NCI-H1092 treated with DMSO at 0.1 percent for 48 hours (cell line): ENCODE results near the gene ZNF69.
A peak's percentile ranks its signal among the peaks of the same experiment; 100 is the strongest.
"Not testable (repeated sequence)": the region's sequence is repeated elsewhere in the genome, so short reads cannot be mapped to it uniquely, and the experiment has no call there.

Experiments
- DNase-seq: peaks from one replicate; lab custom pipeline; 2025; lab: John Stamatoyannopoulos, UW

Gene ZNF69

DNA sequence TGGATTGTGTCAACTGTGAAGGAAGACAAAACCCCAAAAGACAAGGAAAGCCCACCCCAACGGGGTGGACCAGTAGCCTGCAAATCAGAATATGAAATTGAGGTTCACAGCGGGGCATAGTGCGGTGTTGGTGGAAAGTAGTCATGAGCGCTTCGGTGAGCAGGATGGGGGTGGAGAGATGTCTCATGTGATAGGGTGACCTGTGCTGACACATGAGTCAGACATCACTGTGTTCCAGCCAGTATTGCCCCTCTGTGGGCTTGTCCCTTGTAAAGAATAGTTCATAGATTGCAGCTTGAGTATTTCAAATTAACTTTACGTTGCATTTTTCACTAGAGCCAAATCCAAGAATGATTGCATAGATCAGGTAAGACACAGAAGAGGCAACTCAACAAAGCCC, 7.3 kb downstream of the ZNF69 start:
- no peak for DNase-seq

DNA sequence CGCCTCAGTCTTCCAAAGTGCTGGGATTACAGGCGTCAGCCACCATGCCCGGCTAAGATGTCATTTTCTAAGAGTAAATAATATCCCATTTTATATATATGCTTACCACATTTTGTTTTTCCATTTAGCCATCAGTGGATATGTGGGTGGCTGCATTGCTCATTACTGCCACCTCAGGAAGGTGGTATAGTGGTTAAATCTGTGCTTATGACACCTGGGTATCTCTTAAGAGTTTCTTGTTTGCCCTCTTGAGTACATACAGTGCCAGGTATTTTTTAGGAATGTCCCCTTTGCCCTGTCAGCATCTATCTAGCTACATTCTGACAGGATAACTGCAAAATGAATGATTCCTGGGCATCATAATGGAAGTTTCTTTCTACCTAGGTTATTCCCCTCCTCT, 14.6 kb downstream of the ZNF69 start:
- no peak for DNase-seq

GRCh38 chr19:11905928-11906327, 18.3 kb downstream of the ZNF69 start:
- DNase-seq: no peak

- not testable (repeated sequence) for DNase-seq
These were observed 24.4 kb downstream of the ZNF69 start for GRCh38 chr19:11911937-11912336.

DNA sequence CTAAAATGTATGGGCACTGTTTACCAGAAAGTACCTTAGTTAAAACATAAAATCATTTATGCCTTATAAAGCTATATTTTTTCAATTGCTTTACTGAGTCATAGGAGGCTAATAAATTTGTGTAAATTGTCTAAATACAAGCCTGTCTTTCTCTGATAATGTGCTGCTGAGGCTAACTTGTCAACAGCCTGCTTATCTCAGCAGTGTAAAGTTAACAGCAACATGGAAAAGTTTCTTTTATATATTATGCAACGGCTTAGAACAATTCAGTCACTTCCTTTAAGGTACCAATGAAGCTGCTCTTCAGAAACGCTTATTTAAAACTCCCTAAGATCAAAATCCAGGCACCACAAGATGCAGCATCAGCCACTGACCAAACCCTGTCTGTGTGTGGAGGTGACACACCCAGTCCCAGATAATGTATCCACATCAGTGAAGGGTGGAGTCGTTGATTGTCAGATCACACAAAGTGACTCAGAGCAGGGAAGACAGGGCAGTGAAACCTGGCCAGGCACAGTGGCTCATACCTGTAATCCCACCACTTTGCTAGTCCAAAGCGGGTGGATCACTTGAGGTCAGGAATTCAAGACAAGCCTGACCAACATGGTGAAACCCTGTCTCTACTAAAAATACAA, 27.0 kb downstream of the ZNF69 start:
- DNase-seq: not testable (repeated sequence)

DNA sequence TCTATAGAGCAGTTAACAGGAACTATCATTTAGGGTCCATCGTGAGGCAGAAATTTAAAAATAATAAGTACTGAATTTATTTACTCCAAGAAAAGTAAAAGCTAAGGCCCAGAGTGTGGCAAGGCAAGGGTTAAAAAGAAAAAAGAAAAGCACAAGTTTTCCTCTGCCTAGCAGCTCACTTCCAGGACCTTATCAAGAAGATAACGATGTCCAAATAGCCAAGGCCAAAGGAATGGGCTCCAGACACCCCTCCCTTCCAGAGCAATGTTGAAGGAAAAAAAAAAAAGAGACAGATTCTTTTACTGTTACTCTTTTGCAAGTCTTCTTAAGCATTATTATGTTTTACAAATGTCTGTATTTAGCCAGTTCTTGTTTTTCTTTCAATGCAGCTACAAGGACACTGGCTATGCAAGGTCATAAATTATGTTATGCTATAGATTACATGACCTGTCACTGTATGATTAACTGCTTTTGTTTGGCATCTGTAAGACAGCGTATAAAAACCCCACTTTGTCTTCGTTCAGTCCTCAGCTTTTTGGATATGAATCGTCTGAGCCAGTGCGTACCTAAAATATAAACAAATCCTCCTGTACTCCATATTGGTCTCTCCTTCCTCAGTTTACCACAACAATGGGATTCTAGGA, 34.4 kb downstream of the ZNF69 start:
- no peak for DNase-seq

GRCh38 chr19:11924886-11925650, 37.5 kb downstream of the ZNF69 start, which contains the start of gene ZNF700:
Gene ZNF700, plus strand, starts transcription at chr19:11925107. Its CDS starts 104 bp downstream, at chr19:11925211.
- DNase-seq: peak; percentile 95

DNA sequence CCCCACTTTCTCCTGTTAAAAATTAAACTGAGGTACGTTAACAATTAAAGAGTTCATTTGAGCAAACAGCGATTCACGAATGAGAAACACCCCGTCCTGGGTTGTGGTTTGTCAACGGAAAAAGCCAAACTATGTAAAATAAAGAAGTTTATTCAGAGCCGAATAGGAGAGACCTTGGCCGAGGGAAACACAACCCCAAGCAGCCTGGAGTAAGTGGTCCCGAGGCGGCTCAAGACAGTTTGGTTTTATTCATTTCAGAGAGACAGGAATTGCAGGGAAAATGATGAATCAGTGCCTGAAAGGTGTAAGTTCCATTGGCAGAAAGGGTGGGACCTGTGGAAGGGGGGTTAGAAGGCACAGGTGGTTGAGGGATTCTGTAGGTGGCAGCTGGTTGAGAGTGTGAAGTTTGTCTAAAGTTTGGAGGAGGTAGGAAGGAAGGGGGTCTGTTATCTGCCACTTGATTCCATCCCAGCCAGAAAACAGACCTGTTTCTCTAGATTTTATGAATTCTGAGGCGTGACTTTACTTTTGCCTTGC, 38.1 kb downstream of the ZNF69 start:
- DNase-seq: not testable (repeated sequence)

- no peak for DNase-seq
These were observed 39.6 kb downstream of the ZNF69 start for GRCh38 chr19:11927227-11927626.

DNA sequence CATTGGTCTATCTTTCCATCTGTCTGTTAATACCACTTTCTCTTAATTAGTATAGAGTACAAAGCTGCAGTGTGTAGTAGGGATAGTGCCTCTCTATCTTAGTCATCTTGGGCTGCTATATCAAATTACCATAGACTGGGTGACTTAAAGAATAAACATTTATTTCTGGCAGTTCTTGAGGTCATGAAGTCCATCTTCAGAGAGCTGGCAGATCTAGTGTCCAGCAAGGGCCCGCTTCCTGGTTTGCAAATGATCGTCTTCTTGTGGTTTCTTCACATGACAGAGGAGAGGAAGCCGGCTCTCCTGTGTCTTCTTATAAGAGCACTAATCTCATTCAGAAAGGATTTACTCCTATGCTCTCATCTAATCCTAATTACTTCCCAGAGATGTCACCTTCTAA, 43.5 kb downstream of the ZNF69 start:
- no peak for DNase-seq

GRCh38 chr19:11931513-11931912, 43.9 kb downstream of the ZNF69 start:
- DNase-seq: no peak

GRCh38 chr19:11935829-11936228, 48.2 kb downstream of the ZNF69 start:
- DNase-seq: not testable (repeated sequence)

- DNase-seq: not testable (repeated sequence)
These were observed 50.8 kb downstream of the ZNF69 start for GRCh38 chr19:11938383-11938782.

GRCh38 chr19:11941361-11941887, 53.8 kb downstream of the ZNF69 start:
- not testable (repeated sequence) for DNase-seq

- DNase-seq: no peak
These were observed 54.6 kb downstream of the ZNF69 start for GRCh38 chr19:11942008-11942842.

GRCh38 chr19:11942843-11943108, 55.2 kb downstream of the ZNF69 start:
- no peak for DNase-seq

DNA sequence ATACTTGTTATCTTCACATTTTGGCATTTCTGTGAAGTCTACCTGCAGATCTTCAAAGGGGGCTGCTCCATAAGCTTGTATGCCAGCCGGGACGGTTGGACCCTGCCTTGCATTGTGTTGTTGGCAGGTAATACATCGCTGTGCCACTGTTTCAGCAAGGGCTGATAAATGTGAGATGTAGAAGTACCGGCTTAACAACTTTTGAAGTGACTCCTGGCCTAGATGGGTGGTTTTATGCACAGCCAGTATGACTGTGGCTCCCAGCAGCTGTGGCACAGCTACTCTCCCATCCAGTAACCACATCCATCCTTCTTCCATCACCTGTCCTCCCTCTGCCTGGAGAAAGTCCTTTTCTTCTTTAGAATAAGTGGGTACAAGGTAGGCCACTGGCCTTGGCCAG, 57.1 kb downstream of the ZNF69 start:
- DNase-seq: no peak

- no peak for DNase-seq
These were observed 61.1 kb downstream of the ZNF69 start for GRCh38 chr19:11948646-11949045.

GRCh38 chr19:11949201-11949600, 61.6 kb downstream of the ZNF69 start:
- DNase-seq: no peak

DNA sequence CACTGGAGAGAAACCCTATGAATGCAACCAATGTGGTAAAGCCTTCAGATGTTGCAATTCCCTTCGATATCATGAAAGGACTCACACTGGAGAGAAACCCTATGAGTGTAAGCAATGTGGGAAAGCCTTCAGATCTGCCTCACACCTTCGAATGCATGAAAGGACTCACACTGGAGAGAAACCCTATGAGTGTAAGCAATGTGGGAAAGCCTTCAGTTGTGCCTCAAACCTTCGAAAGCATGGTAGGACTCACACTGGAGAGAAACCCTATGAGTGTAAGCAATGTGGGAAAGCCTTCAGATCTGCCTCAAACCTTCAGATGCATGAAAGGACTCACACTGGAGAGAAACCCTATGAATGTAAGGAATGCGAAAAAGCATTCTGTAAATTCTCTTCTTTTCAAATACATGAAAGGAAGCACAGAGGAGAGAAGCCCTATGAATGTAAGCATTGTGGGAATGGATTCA, 62.1 kb downstream of the ZNF69 start:
- DNase-seq: not testable (repeated sequence)

DNA sequence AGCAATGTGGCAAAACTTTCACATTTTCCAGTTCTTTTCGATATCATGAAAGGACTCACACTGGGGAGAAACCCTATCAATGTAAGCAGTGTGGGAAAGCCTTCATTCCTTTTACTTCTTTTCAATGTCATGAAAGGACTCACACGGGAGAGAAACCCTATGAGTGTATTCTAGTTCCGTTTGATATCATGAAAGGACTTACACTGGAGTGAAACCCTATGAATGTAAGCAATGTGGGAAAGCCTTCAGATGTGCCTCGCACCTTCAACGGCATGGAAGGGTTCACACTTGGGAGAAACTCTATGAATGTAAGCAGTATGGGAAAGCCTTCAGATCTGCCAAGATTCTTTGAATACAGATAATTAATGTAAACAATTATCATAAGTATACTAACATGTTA, 62.7 kb downstream of the ZNF69 start:
- no peak for DNase-seq
